H9 (cell line): ENCODE results near the gene LRRC17. TPM values are rescaled to one million over a fixed set of nuclear protein-coding genes. Genes with fewer than 3 reads are reported as not detected.

Experiments
- DNase-seq: peaks from one replicate; pipeline ENCODE4 v3.0.0-alpha.2; 2017
- H2AFZ ChIP-seq: one replicate; pipeline ENCODE4 v1.6.1; 2013; ENCODE audit warnings: mild to moderate bottlenecking, low read length, control low read depth, moderate library complexity
- H2AK5ac ChIP-seq: 2 replicates; pipeline ENCODE4 v1.6.1; 2013; ENCODE audit warnings: low read length, control low read depth, mixed read lengths; ENCODE audit not compliant: insufficient read length
- H2BK120ac ChIP-seq: one replicate; pipeline ENCODE4 v1.6.1; 2013; ENCODE audit warnings: low read depth, mild to moderate bottlenecking, low read length, control low read depth, inconsistent platforms; ENCODE audit not compliant: poor library complexity, severe bottlenecking
- H2BK12ac ChIP-seq: 2 replicates; pipeline ENCODE4 v1.6.1; 2013; ENCODE audit warnings: low read length, control low read depth, mixed read lengths, low read depth; ENCODE audit not compliant: insufficient read length
- H2BK15ac ChIP-seq: 2 replicates; pipeline ENCODE4 v1.6.1; 2013; ENCODE audit warnings: low read depth, low read length, control low read depth
- H2BK20ac ChIP-seq: one replicate; pipeline ENCODE4 v1.6.1; 2013; ENCODE audit warnings: low read depth, mild to moderate bottlenecking, low read length, control low read depth, inconsistent platforms; ENCODE audit not compliant: poor library complexity, severe bottlenecking
- H2BK5ac ChIP-seq: 2 replicates; pipeline ENCODE4 v1.6.1; 2013; ENCODE audit warnings: low read length, control low read depth, mixed read lengths; ENCODE audit not compliant: insufficient read length
- H3K14ac ChIP-seq: 2 replicates; pipeline ENCODE4 v1.6.1; 2013; ENCODE audit warnings: low read length, control low read depth; ENCODE audit not compliant: insufficient read depth
- H3K18ac ChIP-seq: 2 replicates; pipeline ENCODE4 v1.6.1; 2013; ENCODE audit warnings: low read depth, mild to moderate bottlenecking, mixed read lengths, low read length, control low read depth; ENCODE audit not compliant: insufficient read length
- H3K23ac ChIP-seq: 2 replicates; pipeline ENCODE4 v1.6.1; 2013; ENCODE audit warnings: low read length, control low read depth, mixed read lengths, low read depth; ENCODE audit not compliant: insufficient read length
- H3K23me2 ChIP-seq: 2 replicates; pipeline ENCODE4 v1.6.1; 2013; ENCODE audit warnings: low read depth, mild to moderate bottlenecking, mixed read lengths, low read length, control low read depth; ENCODE audit not compliant: insufficient read length, poor library complexity, severe bottlenecking
- H3K27ac ChIP-seq: 2 replicates; pipeline ENCODE4 v1.5.1; 2013; ENCODE audit warnings: low read length, control low read depth, mixed read lengths, low read depth; ENCODE audit not compliant: insufficient read length
- H3K27me3 ChIP-seq: 2 replicates; pipeline ENCODE4 v1.6.1; 2013; ENCODE audit warnings: low read length, control low read depth, inconsistent platforms; ENCODE audit not compliant: insufficient read depth
- H3K4ac ChIP-seq: 2 replicates; pipeline ENCODE4 v1.6.1; 2013; ENCODE audit warnings: low read depth, mild to moderate bottlenecking, control low read depth, inconsistent platforms, low read length, moderate library complexity
- H3K4me1 ChIP-seq: 2 replicates; pipeline ENCODE4 v1.6.1; 2013; ENCODE audit warnings: low read length, control low read depth, inconsistent platforms; ENCODE audit not compliant: insufficient read depth
- H3K4me2 ChIP-seq: 2 replicates; pipeline ENCODE4 v1.6.1; 2013; ENCODE audit warnings: low read length, control low read depth, mixed read lengths; ENCODE audit not compliant: insufficient read length, insufficient read depth
- H3K56ac ChIP-seq: 2 replicates; pipeline ENCODE4 v1.6.1; 2013; ENCODE audit warnings: low read depth, mild to moderate bottlenecking, mixed read lengths, low read length, control low read depth; ENCODE audit not compliant: insufficient read length
- H3K79me1 ChIP-seq: 2 replicates; pipeline ENCODE4 v1.6.1; 2013; ENCODE audit warnings: low read depth, mild to moderate bottlenecking, moderate library complexity, low read length, control low read depth, inconsistent platforms; ENCODE audit not compliant: insufficient read depth, poor library complexity, severe bottlenecking
- H3K79me2 ChIP-seq: 2 replicates; pipeline ENCODE4 v1.6.1; 2013; ENCODE audit warnings: low read length, control low read depth, inconsistent platforms; ENCODE audit not compliant: insufficient read depth
- H3K9ac ChIP-seq: 2 replicates; pipeline ENCODE4 v1.6.1; 2013; ENCODE audit warnings: low read length, control low read depth, mixed read lengths; ENCODE audit not compliant: insufficient read length; ENCODE audit errors: extremely low read depth
- H3K9me3 ChIP-seq: one replicate; pipeline ENCODE4 v1.6.1; 2013; ENCODE audit warnings: low read depth, low read length, inconsistent platforms; ENCODE audit not compliant: control insufficient read depth
- H3T11ph ChIP-seq: one replicate; pipeline ENCODE4 v1.6.1; 2013; ENCODE audit warnings: mild to moderate bottlenecking, low read length, control low read depth, inconsistent platforms
- H4K20me1 ChIP-seq: one replicate; pipeline ENCODE4 v1.6.1; 2013; ENCODE audit not compliant: control insufficient read depth, insufficient read length, insufficient read depth
- H4K5ac ChIP-seq: 2 replicates; pipeline ENCODE4 v1.6.1; 2013; ENCODE audit warnings: low read depth, mild to moderate bottlenecking, mixed read lengths, low read length, control low read depth; ENCODE audit not compliant: insufficient read length
- H4K8ac ChIP-seq: replicated peaks from 2 replicates; pipeline ENCODE4 v1.6.1; 2013; ENCODE audit warnings: low read length, control low read depth, mixed read lengths, low read depth; ENCODE audit not compliant: insufficient read length
- H4K91ac ChIP-seq: 2 replicates; pipeline ENCODE4 v1.6.1; 2013; ENCODE audit warnings: low read depth, mild to moderate bottlenecking, moderate library complexity, mixed read lengths, low read length, control low read depth; ENCODE audit not compliant: insufficient read length
- H3K27ac Mint-ChIP-seq, 3 experiments: 2 replicates in 2 of 3; 3 replicates in 1 of 3; pipeline ENCODE4 v1.8.0; 2020 to 2021; ENCODE audit warnings: mixed read lengths in 3 of 3, mild to moderate bottlenecking in 1 of 3, moderate library complexity in 1 of 3
- H3K27me3 Mint-ChIP-seq: 2 replicates; pipeline ENCODE4 v1.8.0; 2021; ENCODE audit warnings: low read depth, mild to moderate bottlenecking, moderate library complexity, mixed read lengths
- H3K36me3 Mint-ChIP-seq, 3 experiments: 2 replicates in 2 of 3; 3 replicates in 1 of 3; pipeline ENCODE4 v1.8.0; 2020 to 2021; ENCODE audit warnings: low read depth in 3 of 3, mixed read lengths in 3 of 3; ENCODE audit not compliant: insufficient read depth in 1 of 3
- H3K4me1 Mint-ChIP-seq, 2 experiments: 2 replicates each; pipeline ENCODE4 v1.8.0; 2020; ENCODE audit warnings: mixed read lengths in 2 of 2
- H3K4me3 Mint-ChIP-seq, 2 experiments: 2 replicates in 1 of 2; 3 replicates in 1 of 2; pipeline ENCODE4 v1.8.0; 2020 to 2021; ENCODE audit warnings: mild to moderate bottlenecking in 2 of 2, mixed read lengths in 2 of 2, moderate library complexity in 1 of 2
- H3K9me3 Mint-ChIP-seq, 2 experiments: 2 replicates in 1 of 2; 3 replicates in 1 of 2; pipeline ENCODE4 v1.8.0; 2020; ENCODE audit warnings: mild to moderate bottlenecking in 2 of 2, mixed read lengths in 2 of 2, moderate library complexity in 1 of 2
- WGBS: extraction: QIAGEN DNeasy Blood & Tissue Kit; methylation state at CpG from one replicate; pipeline ENCODE4 v1.1.7; 2013; ENCODE audit warnings: missing lambda C conversion rate, low lambda C conversion rate, mixed read lengths; ENCODE audit not compliant: insufficient read length; ENCODE audit errors: extremely low coverage; 5-methylcytosine and 5-hydroxymethylcytosine counted together
- total RNA-seq: library from RNA; stranded (reverse); gene quantifications from 2 replicates; pipeline ENCODE4 v1.2.1, GENCODE V29; 2021
- TF ChIP-seq, protein P1 (sequence below): fragments of 200-600 bp; sonication (generic); conservative IDR thresholded peaks from 3 replicates; pipeline ENCODE4 v1.8.0; 2021; ENCODE audit warnings: antibody characterized with exemption, mild to moderate bottlenecking

Gene LRRC17
- total RNA-seq, 1 experiment from 2014 or later: 2.0 TPM

DNA sequence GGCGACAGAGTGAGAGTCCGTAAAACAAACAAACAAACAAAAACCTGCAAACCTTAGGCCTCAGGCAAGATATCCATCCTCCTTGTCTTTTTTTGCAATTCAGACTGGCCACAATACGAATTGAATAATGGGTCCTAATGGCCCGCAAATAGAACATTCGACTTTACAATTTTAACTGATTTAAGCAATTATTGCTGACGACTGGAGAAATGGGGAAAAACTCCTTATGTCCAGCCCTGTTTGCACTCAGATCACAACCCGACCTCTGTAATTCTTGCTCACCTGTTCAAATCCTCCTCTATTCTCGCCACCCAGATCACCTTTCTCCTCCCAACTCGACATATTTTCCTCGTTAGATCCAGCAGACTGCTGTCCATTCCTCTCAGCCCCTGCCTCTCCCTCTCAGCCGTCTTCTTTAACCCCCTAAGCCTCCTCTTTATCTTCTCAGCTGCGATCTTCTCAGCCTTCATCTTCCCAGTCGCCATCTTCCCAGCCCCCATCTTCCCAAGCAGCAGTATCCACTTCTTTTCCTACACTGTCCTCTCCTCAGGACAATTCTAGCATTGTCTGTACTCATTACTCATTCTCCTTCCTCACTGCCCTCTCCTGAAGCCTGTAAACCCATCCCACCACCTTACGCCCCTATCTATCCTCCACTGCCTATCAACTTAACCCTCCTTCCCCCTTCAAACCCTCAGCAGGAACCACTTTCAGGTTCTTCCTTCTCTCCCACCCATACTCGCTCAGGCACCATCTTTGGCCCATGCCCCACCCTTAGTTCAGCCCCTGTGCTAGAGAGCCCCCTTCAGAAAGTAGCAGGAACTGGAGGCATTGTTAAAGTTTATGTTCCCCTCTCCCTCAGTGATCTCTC is 61.8 kb downstream of the LRRC17 start:
- Histone ChIP-seq H4K20me1 (no peaks in the 10 kb centered on the region), H2BK15ac (no peak overlapping the region), H2BK120ac (no peak overlapping the region), H3K23ac (no peak overlapping the region), H3T11ph (no peak overlapping the region), H3K4me1 (no peaks in the 10 kb centered on the region; the same call in 1 of the 2 replicates), H4K8ac (no peak overlapping the region), H3K9ac (no peak overlapping the region), H4K91ac (no peak overlapping the region), H3K4me2 (no peak overlapping the region), H2BK5ac (no peak overlapping the region), H3K56ac (no peak overlapping the region), H3K79me2 (no peaks in the 10 kb centered on the region), H3K4ac (no peak overlapping the region), H3K27ac (no peak overlapping the region), H2AK5ac (no peak overlapping the region), H2AFZ (peak overlapping the region; percentile 82), H3K14ac (no peak overlapping the region), H3K23me2 (no peaks in the 10 kb centered on the region), H3K18ac (no peak overlapping the region), H2BK12ac (no peak overlapping the region), H3K9me3 (no peaks in the 10 kb centered on the region), H3K79me1 (no peaks in the 10 kb centered on the region), H3K27me3 (no peaks in the 10 kb centered on the region), H4K5ac (no peak overlapping the region), H2BK20ac (no peak overlapping the region)
- H3K4me1 Mint-ChIP-seq: peaks cover 21 to 25% of the 10 kb centered on the region in 2 experiments
- no peak overlapping the region for H3K27ac Mint-ChIP-seq
- H3K4me3 Mint-ChIP-seq: no peak overlapping the region
- TF ChIP-seq, protein P1, sequence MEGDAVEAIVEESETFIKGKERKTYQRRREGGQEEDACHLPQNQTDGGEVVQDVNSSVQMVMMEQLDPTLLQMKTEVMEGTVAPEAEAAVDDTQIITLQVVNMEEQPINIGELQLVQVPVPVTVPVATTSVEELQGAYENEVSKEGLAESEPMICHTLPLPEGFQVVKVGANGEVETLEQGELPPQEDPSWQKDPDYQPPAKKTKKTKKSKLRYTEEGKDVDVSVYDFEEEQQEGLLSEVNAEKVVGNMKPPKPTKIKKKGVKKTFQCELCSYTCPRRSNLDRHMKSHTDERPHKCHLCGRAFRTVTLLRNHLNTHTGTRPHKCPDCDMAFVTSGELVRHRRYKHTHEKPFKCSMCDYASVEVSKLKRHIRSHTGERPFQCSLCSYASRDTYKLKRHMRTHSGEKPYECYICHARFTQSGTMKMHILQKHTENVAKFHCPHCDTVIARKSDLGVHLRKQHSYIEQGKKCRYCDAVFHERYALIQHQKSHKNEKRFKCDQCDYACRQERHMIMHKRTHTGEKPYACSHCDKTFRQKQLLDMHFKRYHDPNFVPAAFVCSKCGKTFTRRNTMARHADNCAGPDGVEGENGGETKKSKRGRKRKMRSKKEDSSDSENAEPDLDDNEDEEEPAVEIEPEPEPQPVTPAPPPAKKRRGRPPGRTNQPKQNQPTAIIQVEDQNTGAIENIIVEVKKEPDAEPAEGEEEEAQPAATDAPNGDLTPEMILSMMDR: peak; percentile 63
- 100% methylated on average over 2 of the region's 15 CpGs for WGBS
- no peaks in the 10 kb centered on the region for H3K27me3 Mint-ChIP-seq
- peak; percentile 41 for DNase-seq
- H3K9me3 Mint-ChIP-seq: peaks cover 2 to 3% of the 10 kb centered on the region in 2 experiments; a peak in 1 of 5 replicates
- peaks cover 1 to 9% (median 2%) of the 10 kb centered on the region in 3 experiments; a peak in 3 of 7 replicates for H3K36me3 Mint-ChIP-seq
